HG02840 (cell line): ENCODE results near the gene FOLR2.
"Not testable (repeated sequence)": the region's sequence is repeated elsewhere in the genome, so short reads cannot be mapped to it uniquely, and the experiment has no call there.

Experiments used
- ATAC-seq: cut with Tn5 transposase; IDR thresholded peaks from one replicate; pipeline ENCODE4 v1.9.1; 2021; ENCODE audit warnings: mild to moderate bottlenecking, moderate library complexity, moderate number of reproducible peaks; ENCODE audit not compliant: unreplicated experiment, low FRiP score

Gene FOLR2

GRCh38 chr11:72216638-72217037 is at the start of gene FOLR2:
Gene FOLR2 (plus strand): TSS chr11:72216794. CDS start chr11:72218585, 1,791 bp downstream.
- ATAC-seq = no peak

- ATAC-seq = not testable (repeated sequence)
These were observed 47.5 kb upstream of the FOLR2 start for GRCh38 chr11:72169046-72169555.

DNA sequence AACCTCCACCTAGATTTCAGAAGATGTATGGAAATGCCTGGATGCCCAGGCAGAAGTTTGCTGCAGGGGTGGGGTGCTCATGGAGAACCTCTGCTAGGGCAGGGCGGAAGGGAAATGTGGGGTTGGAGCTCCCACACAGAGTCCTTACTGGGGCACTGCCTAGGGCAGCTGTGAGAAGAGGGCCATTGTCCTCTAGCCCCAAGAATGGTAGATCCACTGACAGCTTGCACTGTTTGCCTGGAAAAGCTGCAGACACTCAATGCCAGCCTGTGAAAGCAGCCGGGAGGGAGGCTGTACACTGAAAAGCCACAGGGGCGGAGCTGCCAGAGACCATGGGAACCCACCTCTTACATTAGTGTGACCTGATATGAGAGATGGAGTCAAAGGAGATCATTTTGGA is 46.8 kb upstream of the FOLR2 start:
- ATAC-seq = not testable (repeated sequence)

DNA sequence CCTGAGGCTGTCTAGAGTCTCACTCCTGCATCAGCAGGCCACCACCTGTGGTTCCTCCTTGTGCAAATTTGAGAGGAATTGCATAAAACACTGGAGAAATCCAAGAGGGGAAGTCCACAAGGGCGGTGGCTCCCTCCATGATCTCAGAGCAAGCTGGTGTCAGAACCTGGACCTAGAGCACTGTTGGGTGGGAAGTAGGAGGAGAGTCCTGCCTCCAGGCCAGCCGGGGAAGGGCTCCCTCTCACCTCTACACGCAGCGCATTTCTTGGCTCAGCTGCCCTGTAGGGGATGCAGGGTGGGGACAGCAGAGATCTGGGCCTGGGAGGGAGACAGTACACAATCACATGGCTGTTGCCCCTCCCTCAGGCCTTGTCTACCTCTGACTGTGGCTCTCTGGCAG is 44.6 kb upstream of the FOLR2 start:
- not testable (repeated sequence) for ATAC-seq

DNA sequence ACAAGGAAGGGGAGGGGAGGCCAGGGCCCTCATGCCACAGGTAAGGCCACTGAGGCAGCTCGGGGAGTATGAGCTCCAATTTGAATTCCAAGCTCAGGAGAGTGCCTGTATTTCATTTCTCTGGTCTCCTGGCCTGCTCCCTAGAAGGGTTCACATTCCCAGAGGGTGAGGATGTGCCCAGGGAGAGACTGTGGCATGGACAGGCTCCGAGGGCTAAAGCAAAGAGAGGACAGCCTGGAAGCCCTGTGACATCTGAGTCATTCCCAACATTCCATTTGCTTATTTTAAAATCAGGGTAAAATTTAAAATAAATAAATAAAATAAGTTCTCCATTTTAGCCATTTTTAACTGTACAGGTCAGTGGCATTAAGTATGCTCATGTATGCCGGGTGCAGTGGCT is 43.3 kb upstream of the FOLR2 start:
- ATAC-seq = no peak

DNA sequence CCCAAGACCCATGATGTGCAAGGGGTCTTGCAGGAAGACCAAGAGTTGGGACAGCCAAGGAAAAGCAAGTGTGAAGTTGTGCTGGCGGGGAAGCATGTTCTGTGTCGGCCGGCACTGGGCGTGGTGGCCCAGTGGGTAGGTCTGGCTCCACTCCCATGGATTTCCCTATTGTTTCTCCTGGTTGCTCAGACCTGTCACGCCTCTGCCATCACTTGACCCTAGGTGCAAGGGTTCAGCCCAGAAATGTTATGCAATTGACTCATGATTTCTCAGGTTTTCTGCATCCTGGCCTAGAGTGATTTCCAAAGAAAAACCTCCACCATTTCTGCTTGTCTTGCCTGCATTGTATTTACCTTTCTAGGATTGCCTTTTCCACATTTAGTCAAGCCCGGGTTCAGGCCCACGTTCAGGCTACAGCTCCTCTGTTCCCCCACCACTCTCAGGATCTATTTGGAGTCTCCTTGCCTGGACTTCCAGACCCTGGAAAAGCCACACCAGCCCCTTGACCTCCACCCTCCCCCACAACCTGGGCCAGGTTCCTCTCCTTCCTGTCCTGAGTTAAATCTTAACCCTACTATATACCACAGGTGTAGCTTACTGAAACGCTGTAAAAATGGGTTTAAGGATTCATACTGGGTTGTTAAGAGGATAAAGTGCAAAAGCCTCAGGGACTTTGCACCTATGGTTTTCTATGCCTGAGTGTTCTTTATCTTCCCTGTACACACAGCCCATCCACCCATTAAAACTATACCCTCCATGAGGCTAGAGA is 42.1 kb upstream of the FOLR2 start:
- ATAC-seq = no peak

- no peak for ATAC-seq
These were observed 38.9 kb upstream of the FOLR2 start for GRCh38 chr11:72177656-72178055.

DNA sequence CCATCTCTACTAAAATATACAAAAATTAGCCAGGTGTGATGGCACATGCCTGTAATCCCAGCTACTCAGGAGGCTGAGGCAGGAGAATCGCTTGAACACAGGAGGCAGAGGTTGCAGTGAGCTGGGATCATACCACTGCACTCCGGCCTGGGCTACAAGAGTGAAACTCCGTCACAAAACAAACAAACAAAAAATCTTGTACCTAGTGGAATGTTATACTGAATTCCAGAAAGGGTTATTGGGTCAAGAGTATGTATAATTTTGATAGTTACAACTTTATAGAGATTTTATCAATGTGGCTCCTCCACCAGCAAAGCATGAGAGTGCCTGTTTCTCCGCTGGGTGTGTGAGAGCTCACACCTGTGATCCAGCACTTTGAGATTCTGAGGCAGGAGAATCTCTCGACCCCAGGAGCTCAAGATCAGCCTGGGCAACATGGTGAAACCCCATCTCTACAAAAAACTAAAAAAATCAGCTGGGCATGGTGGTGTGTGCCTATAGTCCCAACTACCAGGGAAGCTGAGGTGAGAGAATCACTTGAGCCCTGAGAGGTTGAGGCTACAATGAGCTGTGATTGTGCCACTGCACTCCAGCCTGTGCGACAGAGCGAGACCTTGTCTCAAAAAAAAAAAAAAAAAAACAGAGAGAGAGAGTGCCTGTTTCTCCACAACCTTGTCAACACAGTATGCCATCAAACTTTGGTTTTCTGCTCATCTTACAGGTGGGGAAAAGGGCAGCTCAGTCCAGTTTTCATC is 37.4 kb upstream of the FOLR2 start:
- ATAC-seq = no peak

DNA sequence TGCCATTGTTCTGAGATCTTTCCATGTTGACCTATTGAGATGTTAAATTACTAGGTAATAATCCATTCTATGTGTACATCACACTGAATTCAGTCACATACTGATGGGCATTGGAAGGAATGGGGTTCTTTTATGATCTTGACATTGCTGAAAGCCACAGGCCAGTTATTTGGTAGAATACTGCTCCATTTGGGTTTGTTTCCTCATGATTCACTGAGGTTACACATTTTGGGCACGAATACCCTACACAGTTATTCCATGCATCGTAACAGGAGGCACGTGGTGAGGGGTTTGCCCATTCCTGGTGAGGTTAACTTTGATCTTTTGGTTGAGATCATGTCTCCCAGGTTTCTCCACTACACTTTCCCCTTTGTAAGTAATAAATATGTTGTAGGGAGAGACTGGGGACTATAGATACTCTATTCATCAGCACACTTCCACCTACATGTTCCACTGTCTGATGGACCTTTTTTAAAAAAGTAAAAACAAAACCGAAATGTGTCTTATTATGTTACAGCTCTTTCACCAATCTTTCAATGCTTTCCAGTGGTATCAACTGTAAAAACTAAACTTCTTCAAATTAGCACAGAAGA is 36.7 kb upstream of the FOLR2 start:
- no peak for ATAC-seq

GRCh38 chr11:72180892-72181552 is 35.6 kb upstream of the FOLR2 start:
- not testable (repeated sequence) for ATAC-seq

GRCh38 chr11:72181553-72181958 is 35.0 kb upstream of the FOLR2 start:
- not testable (repeated sequence) for ATAC-seq

DNA sequence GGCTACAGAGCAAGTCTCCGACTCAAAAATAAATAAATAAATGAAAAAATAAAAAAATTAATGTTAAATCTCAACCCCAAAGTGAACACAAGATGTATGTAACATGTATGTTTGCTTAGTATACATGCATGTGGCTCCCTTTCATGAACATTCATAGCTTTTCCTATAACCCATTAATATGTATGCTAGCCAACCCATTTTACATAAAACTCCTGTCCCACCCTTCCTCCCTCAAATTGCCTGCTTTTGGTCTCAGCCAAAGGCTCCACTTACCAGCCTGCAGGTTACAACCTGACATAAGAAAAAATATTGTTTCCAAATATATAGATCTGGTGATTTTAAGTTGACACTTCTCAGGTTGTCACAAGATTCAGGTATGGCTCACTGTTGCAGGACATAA is 28.3 kb upstream of the FOLR2 start:
- no peak for ATAC-seq

DNA sequence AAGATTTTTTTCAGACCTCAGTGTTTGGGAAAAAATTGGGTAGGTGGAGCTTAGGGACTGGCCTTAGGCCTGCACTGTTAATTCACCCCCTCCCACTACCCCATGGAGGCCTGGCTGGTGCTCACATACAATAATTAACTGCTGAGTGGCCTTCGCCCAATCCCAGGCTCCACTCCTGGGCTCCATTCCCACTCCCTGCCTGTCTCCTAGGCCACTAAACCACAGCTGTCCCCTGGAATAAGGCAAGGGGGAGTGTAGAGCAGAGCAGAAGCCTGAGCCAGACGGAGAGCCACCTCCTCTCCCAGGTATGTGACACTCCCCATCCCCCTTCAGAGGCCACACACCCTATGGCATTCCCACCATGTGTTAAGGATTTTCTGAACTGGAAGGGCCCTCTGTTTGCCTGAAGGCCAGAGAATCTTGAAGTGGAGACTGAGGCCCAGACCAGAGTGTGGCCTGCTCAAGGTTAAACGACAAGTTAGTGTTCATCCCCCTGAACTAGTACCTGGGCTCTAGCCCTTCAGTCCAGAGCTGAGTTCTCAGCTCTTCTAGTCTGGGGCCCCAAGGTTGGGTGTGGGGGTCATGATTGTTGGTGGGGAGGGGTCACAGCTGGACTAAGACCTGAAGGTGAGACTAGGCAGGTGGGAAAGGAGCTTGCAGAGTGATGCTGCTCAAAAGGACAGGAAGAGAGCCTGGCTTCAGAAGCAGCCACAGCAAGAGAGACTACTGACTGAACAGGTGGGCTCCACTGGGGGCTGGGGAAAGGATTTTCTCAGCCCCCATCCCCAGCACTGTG is 26.9 kb upstream of the FOLR2 start:
- ATAC-seq = no peak

GRCh38 chr11:72190631-72191071 is 25.9 kb upstream of the FOLR2 start:
- ATAC-seq = no peak

- no peak for ATAC-seq
These were observed 24.6 kb upstream of the FOLR2 start, which contains the start of gene FOLR1 for GRCh38 chr11:72191961-72192381. Gene FOLR1 (plus strand): TSS chr11:72192140. CDS start chr11:72192174, 34 bp downstream.

- no peak for ATAC-seq
These were observed 20.9 kb upstream of the FOLR2 start for GRCh38 chr11:72195518-72196270.

- not testable (repeated sequence) for ATAC-seq
These were observed 15.1 kb upstream of the FOLR2 start for GRCh38 chr11:72201445-72201844.

DNA sequence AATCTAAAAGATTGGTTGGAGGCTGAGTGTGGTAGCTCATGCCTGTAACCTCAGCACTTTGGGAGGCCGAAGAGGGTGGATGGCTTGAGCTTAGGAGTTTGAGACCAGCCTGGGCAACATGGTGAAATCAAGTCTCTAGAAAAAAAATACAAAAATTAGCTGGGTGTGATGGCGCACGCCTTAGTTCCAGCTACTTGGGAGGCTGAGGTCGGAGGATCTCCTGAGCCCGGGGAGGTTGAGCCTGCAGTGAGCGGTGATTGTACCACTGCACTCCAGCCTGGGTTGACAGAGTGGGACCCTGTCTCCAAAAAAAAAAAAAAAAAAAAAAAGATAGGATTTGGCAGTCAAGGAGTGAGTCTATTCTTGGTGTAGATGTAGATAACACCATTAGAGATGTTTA is 14.0 kb upstream of the FOLR2 start:
- no peak for ATAC-seq

DNA sequence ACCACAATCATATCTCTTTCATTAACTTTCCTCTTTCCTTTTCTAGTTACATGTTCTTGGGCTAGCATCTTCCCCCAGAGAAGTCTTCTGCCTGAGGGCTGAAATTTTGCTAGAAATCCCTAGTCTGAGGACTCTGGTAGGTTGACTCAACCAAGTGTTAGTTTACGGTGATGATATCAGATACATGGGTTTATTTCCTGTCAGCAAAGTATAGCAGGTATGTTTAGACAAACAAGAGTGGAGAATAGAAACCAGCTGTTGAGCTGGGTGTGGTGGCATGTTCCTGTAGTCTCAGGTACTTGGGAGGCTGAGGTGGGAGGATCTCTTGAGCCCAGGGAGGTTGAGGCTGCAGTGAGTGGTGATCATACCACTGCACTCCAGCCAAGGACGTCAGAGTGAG is 13.4 kb upstream of the FOLR2 start:
- ATAC-seq = no peak
